Measurements from ENCODE around the gene GUSB. TPM values are rescaled to one million over a fixed set of nuclear protein-coding genes. Genes with fewer than 3 reads are reported as not detected.

The GUSB gene
- total and polyA plus RNA-seq, 10 of the 15 experiments (the other 5 are each of a cell fraction or from before 2014, with no cell fraction given), result 9.8 to 71.2 (median 45.4) TPM

DNA sequence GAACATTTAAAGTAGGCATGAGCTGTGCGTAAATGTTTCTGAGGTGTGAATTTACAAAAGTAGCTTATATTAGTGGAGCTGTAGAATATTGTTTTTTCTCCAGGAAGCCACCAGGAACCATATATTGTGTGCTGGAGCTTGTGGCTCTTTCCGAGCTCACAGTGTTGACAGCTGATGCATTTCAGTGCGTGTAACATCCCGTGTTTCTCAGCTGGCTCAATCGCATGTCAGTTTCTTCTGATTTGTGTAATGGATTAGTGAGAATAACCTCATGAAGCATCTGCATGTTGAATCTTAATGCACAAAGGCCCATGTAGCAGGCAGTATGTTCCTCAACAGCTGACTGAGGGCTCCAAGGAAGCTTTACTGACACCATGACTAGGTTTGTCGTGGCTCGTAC is 69.8 kb downstream of the GUSB start:
- ChIA-PET SMC1A (ENCODE audit: uncharacterized antibody, unreplicated experiment) (no interaction called here), RAD21 (ENCODE audit: unreplicated experiment) (no interaction called here), POLR2A (interaction anchor here (0.6 to 0.9 kb wide), 2 partner anchors 19 to 102 kb away, joined by 4 to 5 read pairs; no protein-coding TSS in a partner anchor), CTCF (interaction anchor here (1.4 kb wide), 1 partner anchor 72 kb away, joined by 3 read pairs; no protein-coding TSS in a partner anchor)
- DNase-seq (ENCODE audit: low read depth, low spot score), result no peak
- no peak for FAIRE-seq
- TF ChIP-seq NR2C1 (IDR thresholded peaks at IDR 0.05), result no peak
- TF ChIP-seq EZH2 (IDR thresholded peaks at IDR 0.05; ENCODE audit: borderline replicate concordance, control insufficient read depth, low read depth, low read length), result no peak
- TF ChIP-seq POU2F2 (IDR thresholded peaks at IDR 0.05; ENCODE audit: borderline replicate concordance, low read depth, low read length), result no peak
- no peak for TF ChIP-seq BMI1 (IDR thresholded peaks at IDR 0.05; ENCODE audit: borderline replicate concordance)
- TF ChIP-seq MTA2 (IDR thresholded peaks at IDR 0.05; ENCODE audit: low read depth), result no peak
- TF ChIP-seq, protein P1, sequence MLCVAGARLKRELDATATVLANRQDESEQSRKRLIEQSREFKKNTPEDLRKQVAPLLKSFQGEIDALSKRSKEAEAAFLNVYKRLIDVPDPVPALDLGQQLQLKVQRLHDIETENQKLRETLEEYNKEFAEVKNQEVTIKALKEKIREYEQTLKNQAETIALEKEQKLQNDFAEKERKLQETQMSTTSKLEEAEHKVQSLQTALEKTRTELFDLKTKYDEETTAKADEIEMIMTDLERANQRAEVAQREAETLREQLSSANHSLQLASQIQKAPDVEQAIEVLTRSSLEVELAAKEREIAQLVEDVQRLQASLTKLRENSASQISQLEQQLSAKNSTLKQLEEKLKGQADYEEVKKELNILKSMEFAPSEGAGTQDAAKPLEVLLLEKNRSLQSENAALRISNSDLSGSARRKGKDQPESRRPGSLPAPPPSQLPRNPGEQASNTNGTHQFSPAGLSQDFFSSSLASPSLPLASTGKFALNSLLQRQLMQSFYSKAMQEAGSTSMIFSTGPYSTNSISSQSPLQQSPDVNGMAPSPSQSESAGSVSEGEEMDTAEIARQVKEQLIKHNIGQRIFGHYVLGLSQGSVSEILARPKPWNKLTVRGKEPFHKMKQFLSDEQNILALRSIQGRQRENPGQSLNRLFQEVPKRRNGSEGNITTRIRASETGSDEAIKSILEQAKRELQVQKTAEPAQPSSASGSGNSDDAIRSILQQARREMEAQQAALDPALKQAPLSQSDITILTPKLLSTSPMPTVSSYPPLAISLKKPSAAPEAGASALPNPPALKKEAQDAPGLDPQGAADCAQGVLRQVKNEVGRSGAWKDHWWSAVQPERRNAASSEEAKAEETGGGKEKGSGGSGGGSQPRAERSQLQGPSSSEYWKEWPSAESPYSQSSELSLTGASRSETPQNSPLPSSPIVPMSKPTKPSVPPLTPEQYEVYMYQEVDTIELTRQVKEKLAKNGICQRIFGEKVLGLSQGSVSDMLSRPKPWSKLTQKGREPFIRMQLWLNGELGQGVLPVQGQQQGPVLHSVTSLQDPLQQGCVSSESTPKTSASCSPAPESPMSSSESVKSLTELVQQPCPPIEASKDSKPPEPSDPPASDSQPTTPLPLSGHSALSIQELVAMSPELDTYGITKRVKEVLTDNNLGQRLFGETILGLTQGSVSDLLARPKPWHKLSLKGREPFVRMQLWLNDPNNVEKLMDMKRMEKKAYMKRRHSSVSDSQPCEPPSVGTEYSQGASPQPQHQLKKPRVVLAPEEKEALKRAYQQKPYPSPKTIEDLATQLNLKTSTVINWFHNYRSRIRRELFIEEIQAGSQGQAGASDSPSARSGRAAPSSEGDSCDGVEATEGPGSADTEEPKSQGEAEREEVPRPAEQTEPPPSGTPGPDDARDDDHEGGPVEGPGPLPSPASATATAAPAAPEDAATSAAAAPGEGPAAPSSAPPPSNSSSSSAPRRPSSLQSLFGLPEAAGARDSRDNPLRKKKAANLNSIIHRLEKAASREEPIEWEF (IDR thresholded peaks at IDR 0.05; ENCODE audit: insufficient replicate concordance, low read depth, low read length), result no peak
- no peak for TF ChIP-seq ETV6 (conservative IDR thresholded peaks at IDR 0.05 in 1 of 2, IDR thresholded peaks at IDR 0.05 in 1 of 2; ENCODE audit: borderline replicate concordance in 1 of 2, low read depth in 1 of 2)
- TF ChIP-seq, protein P2, sequence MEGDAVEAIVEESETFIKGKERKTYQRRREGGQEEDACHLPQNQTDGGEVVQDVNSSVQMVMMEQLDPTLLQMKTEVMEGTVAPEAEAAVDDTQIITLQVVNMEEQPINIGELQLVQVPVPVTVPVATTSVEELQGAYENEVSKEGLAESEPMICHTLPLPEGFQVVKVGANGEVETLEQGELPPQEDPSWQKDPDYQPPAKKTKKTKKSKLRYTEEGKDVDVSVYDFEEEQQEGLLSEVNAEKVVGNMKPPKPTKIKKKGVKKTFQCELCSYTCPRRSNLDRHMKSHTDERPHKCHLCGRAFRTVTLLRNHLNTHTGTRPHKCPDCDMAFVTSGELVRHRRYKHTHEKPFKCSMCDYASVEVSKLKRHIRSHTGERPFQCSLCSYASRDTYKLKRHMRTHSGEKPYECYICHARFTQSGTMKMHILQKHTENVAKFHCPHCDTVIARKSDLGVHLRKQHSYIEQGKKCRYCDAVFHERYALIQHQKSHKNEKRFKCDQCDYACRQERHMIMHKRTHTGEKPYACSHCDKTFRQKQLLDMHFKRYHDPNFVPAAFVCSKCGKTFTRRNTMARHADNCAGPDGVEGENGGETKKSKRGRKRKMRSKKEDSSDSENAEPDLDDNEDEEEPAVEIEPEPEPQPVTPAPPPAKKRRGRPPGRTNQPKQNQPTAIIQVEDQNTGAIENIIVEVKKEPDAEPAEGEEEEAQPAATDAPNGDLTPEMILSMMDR (IDR thresholded peaks at IDR 0.05 in 2 of 3, conservative IDR thresholded peaks at IDR 0.05 in 1 of 3; ENCODE audit: control insufficient read depth in 2 of 3, extremely low read depth in 1 of 3, insufficient read depth in 1 of 3, low read depth in 3 of 3, low read length in 3 of 3), result no peak
- TF ChIP-seq CREM (IDR thresholded peaks at IDR 0.05; ENCODE audit: low read depth), result no peak
- ATAC-seq, result no peak
- Histone ChIP-seq H3K4me1 (ENCODE audit: control insufficient read depth, insufficient read depth, low read length) (no peaks in the 10 kb centered on the region), H3K27me3 (replicated peaks in 1 of 2; ENCODE audit: control insufficient read depth in 2 of 2, insufficient read depth in 2 of 2, low read length in 1 of 2) (no peaks in the 10 kb centered on the region), H3K79me2 (ENCODE audit: control insufficient read depth, insufficient read depth, low read length) (no peaks in the 10 kb centered on the region; the same call in none of the 2 replicates), H2AFZ (ENCODE audit: control insufficient read depth, low read depth, low read length) (no peak overlapping the region), H4K20me1 (ENCODE audit: control insufficient read depth, insufficient read depth) (no peaks in the 10 kb centered on the region), H3K9me3 (replicated peaks; ENCODE audit: control insufficient read depth, insufficient read depth, low read length) (no peaks in the 10 kb centered on the region), H3K4me3 (no peak overlapping the region), H3K27ac (ENCODE audit: control insufficient read depth, insufficient read depth) (no peak overlapping the region), H3K9ac (ENCODE audit: control insufficient read depth, insufficient read depth, low read length) (no peak overlapping the region), H3K4me2 (ENCODE audit: control insufficient read depth, insufficient read depth) (no peak overlapping the region), H3K36me3 (ENCODE audit: control insufficient read depth in 2 of 2, insufficient read depth in 2 of 2, low read length in 1 of 2) (no peaks in the 10 kb centered on the region; a peak in 1 of 4 replicates)
- in situ Hi-C loops (cut with MboI), result no loop called here
- intact Hi-C loops (cut with micrococcal nuclease; ENCODE audit: unreplicated experiment), result no loop called here
- BruUV-seq (replicated peaks), result no TSS peak
- WGBS (ENCODE audit: insufficient coverage, insufficient replicate concordance, low lambda C conversion rate, missing lambda C conversion rate), result 98% methylated on average over 7 of the region's 7 CpGs

All from GM12878 (cell line).